Suppressor macrophage treated with lipopolysaccharide for 1 hour (primary cell): ENCODE data around the gene PIEZO1.
"Not testable (repeated sequence)": the region's sequence is repeated elsewhere in the genome, so short reads cannot be mapped to it uniquely, and the experiment has no call there.

ENCODE experiments used
- DNase-seq, 3 donors: peaks; one replicate each; pipeline ENCODE4 v3.0.0-alpha.2; 2020 to 2022

The PIEZO1 gene, protein sequence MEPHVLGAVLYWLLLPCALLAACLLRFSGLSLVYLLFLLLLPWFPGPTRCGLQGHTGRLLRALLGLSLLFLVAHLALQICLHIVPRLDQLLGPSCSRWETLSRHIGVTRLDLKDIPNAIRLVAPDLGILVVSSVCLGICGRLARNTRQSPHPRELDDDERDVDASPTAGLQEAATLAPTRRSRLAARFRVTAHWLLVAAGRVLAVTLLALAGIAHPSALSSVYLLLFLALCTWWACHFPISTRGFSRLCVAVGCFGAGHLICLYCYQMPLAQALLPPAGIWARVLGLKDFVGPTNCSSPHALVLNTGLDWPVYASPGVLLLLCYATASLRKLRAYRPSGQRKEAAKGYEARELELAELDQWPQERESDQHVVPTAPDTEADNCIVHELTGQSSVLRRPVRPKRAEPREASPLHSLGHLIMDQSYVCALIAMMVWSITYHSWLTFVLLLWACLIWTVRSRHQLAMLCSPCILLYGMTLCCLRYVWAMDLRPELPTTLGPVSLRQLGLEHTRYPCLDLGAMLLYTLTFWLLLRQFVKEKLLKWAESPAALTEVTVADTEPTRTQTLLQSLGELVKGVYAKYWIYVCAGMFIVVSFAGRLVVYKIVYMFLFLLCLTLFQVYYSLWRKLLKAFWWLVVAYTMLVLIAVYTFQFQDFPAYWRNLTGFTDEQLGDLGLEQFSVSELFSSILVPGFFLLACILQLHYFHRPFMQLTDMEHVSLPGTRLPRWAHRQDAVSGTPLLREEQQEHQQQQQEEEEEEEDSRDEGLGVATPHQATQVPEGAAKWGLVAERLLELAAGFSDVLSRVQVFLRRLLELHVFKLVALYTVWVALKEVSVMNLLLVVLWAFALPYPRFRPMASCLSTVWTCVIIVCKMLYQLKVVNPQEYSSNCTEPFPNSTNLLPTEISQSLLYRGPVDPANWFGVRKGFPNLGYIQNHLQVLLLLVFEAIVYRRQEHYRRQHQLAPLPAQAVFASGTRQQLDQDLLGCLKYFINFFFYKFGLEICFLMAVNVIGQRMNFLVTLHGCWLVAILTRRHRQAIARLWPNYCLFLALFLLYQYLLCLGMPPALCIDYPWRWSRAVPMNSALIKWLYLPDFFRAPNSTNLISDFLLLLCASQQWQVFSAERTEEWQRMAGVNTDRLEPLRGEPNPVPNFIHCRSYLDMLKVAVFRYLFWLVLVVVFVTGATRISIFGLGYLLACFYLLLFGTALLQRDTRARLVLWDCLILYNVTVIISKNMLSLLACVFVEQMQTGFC (N-terminal part only)

DNA sequence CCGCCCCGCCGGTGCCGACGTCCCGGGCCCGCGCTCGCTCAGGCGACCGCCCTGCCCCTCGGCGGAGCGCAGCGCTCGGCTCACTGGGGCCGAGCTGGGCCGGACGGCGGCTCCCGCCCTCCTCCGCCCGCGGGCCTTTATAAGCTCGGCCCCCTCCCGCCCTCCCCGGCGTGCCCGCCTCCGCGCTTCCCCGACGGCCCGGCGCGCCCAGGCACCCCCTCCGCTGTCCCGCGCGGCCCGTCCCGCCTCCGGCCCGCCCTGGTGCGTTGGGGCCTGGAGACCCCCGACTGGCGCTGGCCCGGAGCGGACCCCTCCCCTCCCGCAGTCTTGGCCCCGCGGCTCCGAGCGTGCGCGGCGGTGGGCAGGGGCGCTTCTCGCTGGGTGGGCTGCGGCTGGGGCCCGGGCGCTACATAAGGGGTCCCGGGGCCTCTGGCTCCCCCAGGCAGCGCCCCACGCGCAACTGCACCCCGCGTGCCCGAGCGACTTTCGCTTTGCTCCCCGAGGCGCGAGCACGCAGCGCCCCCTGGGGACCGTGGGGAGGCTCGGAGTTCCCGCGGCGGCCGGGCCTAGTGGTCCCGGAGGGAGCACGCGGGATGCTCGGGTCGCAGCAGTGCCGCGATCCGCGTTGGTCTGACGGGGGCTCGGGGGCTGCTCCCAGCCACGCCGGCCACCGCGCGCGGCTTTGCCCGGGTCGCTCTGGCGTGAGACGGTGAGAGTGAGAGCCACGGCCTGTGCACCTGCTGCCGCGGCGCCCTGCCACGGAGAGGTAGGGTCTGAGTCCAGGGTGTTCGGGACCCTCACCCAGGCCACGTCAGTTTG is at the start of gene PIEZO1:
TSS of gene PIEZO1 (minus strand) at position 115 of the 819 bp plus-strand sequence. CDS start 256 bp downstream, outside the sequence.
- peak; percentile 82 to 95 (median 89) for DNase-seq

DNA sequence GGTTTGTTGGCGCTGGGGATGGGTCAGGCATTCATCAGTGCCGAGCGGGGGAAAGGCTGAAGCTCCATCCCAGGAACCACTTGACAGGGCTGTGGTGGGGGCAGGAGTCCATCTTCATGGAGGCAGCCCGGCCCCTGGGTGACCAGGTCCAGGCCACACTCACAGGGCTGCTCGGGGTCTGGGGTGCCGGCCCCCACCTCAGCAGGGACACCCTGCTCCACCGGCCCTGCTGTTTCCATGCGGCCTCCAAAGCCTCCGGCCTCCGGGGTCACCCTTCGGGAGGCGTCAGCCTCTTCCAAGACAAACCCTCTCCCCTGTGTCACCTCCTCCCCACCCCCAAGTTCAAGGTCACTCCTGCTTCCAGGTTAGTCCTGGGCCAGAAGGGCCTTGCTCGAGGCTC is 49.6 kb upstream of the PIEZO1 start:
- DNase-seq: no peak

DNA sequence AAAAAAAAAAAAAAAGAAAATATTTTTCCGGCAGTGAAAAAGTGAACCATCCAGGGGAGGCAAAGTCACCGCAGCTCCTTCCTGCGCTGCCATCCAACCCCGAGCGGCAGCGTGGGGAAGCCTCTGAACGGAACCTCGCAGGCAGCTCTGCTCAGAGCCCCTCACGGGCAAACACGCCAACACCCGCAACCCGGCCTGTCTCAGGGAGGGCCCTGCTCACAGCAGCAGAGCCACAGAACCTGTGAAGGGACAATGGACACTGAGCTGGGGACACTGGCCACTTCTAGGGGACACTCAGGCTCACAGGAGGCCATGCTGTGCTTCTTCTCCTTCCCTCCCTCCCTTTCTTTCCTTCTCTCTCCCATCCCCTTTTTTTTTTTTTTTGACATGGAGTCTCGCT is 48.1 kb upstream of the PIEZO1 start:
- DNase-seq: no peak

DNA sequence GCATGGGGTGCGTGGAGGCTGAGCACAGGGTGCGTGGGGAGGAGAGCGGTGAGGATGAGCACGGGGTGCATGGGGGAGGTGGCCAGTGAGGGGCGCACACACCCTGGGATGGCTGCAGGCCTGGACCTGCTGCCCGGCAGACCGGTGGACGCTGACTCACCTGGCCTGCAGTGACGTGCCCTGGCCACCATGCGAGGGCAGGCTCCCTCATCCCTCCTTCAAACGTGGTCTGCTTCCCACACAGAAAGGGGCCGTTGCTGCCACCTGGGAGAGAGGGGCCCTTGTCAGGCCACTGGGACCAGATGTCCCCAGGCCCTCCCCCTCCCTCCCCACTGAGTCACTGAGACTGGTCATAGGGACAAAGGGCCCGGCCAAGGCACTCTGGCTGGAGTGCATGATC is 46.8 kb upstream of the PIEZO1 start:
- no peak for DNase-seq

DNA sequence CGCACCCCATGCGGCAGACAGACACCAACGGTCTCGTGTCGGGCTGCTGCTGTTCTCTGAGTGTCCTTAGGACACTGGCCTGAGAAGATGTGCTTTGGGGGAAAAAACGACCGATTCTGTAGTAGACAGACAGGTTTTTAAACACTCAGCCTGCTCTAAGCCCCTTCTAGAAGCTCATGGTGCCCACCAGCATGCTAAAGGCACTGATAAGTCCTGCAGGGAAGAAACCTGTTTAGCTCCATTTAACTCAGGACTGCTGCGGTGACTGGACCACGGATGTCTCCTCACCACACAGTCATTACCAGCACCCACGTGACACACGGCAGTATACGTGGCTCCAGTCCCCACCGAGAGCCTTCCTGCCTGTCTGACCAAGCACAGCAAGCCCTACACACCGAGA is 45.8 kb upstream of the PIEZO1 start:
- no peak for DNase-seq

DNA sequence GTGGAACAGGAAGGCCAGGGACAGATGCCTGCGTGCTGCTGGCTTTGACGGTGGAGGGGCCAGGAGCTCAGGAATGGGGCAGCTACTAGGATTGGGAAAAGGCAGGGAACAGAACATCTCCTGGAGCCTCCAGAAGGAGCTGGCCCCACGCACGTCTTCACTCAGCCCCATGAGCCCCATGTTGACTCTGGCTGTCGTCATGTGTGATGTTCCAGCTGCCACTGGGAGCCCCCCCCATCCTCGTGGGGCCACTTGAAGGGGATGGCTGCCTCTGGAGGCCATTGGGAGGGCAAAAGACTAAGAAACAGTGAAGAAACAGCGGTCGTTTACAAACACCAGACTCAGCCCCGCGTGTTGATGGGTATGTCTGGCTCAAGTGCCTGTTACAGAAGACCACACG is 45.2 kb upstream of the PIEZO1 start:
- DNase-seq: no peak

DNA sequence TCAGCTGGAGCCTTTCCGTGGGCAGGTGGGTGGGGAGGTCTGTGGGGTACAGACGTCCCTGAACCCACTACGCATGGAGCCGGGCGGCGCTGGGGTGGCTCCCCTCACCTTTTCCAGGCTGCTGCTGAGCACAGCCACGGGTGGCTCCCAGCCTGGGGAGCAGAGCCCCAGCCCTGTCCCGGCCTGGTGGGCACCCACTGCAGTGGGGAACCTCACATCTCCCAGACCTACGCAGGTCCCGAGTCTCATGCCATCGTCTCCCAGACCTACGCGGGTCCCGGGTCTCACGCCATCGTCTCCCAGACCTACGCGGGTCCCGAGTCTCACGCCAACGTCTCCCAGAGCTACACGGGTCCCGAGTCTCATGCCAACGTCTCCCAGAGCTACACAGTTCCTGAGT is 43.7 kb upstream of the PIEZO1 start:
- no peak for DNase-seq

DNA sequence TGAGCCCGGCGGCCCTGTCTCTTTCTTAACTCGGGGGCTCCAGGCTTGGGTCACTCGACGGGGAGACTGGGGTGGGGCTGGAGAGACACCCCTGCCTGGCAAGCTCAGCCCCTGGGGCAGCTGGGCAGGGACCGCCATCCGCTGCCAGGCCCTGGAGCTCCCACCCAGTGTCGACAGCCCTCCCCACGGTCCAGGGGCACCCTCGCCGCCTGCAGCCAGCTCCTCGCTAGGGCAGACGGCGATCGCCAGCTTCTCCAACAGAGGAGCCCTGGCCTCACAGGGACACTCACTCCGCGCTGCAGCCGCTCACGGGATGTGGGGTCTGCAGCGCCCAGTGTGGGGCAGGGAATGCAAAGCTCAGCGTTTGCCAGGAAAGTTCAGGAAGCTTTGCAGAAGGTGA is 42.7 kb upstream of the PIEZO1 start:
- DNase-seq: no peak

DNA sequence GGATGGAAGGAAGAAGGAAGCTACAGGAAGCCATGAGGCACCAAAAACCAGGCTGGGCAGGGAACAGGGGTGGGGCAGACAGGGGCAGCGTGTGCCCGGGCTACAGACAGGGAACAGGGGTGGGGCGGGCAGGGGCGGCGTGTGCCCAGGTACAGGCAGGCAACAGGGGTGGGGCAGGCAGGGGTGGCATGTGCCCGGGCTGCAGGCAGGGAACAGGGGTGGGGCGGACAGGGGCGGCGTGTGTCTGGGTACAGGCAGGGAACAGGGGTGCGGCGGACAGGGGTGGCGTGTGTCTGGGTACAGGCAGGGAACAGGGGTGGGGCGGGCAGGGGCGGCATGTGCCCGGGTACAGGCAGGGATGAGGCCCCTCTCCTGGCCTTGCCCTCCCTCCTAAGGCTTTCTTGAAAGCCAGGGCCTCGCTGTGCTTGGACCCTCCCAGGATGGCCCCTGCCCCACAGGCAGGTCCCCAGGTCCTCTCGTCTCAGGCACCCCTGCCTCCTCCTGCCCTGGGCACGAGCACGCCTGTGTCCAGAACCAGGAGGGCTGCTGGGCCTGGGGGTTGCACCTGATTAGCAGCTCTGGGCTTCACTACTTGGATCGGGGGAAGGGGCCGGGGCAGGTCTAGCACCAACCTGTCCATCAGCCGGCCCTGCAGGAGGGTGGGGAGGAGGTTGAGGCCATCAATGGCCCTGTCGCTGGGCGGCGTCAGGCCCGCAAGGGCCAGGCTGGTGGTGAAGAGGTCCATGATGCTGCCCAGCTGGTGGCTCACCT is 41.2 kb upstream of the PIEZO1 start:
- no peak for DNase-seq

DNA sequence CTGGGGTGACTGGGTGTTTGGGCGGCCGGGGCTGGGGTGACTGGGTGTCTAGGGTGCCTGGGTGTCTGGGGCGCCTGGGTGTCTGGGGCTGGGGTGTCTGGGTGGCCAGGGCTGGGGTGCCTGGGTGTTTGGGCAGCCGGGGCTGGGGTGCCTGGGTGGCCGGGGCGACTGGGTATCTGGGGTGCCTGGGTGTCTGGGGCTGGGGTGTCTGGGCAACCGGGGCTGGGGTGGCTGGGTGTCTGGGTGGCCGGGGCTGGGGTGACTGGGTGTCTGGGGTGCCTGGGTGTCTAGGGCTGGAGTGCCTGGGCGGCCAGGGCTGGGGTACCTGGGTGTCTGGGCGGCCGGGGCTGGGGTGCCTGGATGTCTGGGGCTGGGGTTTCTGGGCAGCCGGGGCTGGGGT is 40.1 kb upstream of the PIEZO1 start:
- no peak for DNase-seq

DNA sequence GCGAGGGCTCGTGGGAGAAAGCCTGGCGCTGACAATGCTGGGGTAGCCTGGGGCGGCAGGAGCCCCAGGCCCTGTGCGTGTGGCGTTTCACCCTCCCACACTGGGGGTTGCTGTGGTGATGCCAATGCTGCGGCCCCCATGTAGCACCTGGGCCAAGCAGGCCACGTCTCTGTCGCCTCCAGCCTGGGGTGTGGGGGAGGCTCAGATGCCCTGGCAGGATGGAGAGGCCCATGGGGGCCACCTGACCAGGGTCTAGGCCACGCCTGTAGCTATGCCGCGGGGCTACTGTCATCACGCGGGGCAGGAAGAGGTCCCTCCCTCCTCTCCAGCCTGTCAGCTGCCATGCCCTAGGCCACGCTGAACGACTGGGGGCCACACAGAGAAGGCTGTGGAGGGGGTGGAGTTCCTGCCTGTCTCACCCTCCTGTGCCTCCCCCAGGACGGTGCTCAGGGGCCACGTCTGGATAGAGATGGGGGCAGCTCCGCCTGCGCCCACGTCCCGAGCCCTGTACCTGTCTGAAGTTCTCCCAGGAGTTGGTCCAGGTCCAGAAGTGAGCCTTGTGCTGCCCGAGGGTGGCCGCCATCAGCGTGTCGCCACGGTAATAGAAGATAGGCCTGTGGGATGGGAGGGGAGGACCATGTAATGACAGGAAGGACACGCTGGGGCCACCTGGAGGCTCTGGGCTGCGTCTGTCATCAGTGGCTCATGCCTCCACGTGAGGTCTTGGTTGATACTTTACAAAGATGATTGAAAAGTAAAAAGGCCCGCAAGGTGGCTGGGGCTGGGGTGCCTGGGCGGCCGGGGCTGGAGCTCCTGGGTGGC is 39.4 kb upstream of the PIEZO1 start:
- DNase-seq: no peak

DNA sequence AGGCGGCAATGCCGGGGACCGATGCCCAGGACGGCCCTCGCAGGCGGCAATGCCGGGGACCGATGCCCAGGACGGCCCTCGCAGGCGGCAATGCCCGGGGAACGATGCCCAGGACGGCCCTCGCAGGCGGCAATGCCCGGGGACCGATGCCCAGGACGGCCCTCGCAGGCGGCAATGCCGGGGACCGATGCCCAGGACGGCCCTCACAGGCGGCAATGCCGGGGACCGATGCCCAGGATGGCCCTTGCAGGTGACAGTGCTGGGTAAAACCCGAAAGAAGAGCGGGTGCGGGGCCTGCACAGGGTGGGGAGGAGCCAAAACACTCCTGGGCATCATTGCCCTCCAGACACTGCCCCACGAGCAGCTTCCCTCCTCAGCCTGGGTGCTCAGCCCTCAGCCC is 38.6 kb upstream of the PIEZO1 start:
- DNase-seq: not testable (repeated sequence)

DNA sequence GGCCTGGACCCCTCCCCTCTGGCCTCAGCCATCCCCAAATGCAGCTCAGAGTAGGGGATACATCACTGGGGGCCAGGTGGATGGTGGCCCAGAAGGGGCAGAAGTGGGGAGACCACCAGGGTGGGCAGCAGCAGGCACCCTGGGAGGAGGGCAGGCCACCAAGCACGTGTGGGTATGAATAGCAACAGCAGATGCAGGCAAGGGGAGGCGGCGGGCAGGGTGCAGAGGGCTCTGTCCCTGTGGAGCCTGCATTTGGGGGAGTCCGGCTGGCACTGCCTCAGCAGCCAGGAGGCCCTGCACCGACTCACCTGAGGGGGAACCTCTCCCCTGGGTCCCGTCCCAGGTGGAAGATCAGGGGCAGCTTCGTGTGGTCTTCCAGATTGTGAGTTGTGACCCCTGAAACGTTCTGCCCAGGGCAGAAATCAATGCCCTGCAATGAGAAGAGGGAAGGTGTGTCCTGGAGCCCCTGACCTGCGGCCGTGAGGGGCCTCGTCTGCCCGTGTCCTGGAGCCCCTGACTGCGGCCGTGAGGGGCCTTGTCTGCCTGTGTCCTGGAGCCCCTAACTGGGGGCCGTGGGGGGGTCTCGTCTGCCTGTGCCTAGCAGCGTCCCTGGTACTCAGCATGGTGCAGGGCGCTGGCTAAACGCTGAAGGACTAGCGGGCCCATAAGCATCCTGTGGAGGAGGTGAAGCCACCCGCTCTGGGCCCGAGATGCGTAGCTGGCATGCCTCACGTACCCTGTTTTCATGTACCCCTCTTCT is 37.4 kb upstream of the PIEZO1 start:
- no peak for DNase-seq

DNA sequence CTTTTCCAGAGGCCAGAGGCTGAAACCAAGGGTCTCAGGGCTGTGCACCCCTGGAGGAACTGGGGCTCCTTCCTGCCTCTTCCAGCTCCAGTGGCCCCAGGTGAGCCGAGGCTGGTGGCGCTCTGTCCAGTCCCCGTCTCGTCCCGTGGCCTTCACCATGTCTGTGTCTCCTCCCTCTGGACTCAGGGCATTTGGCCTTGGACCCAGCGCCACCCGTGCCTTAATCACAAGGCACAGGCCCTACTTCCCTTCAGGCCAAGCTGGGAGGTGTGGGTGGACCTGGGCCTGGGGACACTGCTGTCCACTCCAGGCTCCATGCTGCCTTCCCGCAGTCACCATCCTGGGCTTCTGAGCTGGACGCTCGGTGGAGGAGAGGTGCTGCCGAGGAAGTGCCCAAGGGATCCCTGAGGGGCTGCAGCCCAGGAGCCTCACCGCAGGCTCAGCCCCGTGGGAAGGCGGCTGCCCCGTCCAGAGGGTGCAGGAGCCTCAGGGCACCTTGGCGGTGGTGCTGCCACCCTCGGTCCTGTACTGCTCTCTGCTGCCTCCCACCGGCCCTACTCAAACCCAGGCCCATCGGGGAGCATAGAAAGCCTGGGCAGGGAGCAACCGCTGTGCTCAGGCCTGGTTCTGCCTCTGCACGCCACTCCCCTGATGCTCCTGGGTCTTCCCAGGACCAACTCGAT is 36.3 kb upstream of the PIEZO1 start:
- no peak for DNase-seq

DNA sequence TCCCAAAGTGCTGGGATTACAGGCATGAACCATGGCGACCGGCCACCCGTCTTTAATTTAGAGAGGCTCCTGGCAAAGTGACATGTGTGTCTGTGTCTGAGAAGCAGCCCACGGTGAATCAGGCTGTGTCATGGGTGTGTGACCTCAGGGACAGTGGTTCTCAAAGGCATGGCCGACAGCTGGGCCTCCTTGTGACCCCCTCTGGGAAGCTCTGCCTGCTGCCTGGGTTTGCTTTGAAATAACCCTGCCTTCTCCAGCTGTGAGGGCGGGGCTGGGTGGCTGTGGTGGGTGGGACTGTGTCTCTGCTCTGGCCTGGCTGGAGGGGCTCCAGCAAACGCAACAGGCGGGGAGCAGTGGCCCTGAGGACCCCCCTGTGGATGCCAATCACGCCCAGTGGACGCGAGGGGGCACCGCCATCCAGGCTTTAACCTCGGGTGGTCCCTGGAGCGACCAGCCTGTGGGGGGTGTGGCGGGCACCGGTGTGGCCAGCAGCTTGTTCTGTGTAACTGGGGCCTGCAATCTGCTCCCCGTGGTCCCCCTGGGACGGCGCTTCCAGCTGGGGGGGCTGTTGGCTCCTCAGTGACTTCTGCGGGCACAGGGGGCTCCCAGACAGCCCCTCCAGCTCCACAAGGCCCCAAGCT is 35.5 kb upstream of the PIEZO1 start:
- DNase-seq: no peak

DNA sequence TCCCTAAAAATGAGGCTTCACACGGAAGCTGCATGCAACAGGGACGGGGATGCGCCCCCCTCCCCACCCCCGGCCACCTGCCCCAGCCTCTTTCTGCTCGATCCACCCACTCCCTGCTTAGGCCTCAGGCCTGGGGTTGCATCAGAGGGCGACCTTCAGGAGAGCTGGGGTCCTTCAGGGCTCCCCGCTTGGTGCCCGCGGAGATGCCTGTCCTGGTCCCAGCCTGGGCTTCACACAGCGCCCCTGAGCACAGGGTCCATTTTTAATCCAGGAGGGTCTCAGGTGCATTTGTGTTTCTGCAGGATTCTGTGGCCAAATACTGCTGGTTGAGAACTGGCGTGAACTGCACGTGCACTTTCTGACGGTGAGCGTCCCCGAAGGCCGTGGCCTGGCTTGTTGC is 34.1 kb upstream of the PIEZO1 start:
- no peak for DNase-seq

DNA sequence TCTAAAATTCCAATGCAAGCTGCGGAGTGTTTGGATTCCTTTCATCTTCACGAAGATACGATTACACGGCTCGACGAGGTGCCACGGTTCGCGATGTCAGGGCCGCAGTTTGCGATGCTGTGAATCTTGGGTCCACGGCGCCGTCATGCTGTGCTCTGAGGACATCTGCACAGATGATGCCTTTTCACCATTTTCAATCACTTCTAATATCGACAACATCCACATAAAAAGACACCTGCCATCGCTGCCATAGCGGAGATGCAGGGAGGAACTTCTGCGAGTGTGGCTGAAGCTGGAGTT is 33.5 kb upstream of the PIEZO1 start:
- no peak for DNase-seq

DNA sequence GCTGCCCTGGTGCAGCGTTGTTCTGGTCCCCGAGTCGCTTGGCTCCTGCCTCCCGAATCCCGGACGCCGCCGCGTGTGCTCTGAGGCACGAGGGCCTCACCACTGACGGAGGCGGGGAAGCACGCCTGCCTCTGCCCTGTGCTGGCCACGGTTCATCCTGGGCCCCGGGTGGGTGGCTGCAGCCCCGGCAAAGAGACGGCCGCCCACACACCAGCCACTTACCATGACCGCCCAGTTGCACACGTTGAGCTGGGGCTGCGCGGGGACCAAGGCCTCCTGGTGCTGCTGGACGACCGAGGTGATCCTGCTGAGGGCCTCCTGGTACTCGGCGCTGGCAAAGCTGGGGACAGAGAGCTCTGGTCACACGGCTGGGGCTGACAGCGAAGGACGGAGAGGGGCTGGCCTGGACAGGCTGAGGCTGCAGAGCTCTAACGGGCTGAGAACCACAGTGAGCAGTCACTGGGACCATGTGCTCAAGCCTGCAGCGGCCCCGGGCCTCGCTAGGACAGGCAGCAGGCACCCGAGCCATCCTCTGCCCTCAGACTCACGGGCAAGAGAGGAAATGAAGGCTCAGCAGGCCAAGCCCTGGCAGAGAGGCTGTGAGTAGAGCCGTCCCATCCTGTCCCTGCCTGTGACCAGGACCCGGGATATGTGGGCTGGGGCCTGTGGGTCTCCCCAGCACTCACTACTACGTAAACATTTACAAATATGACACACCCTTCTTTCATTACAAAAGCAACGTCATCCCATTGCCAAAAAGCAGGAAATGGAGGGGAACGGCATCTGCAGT is 33.0 kb upstream of the PIEZO1 start:
- DNase-seq: no peak
